ENCODE results near the gene PLEKHM3.

DNA sequence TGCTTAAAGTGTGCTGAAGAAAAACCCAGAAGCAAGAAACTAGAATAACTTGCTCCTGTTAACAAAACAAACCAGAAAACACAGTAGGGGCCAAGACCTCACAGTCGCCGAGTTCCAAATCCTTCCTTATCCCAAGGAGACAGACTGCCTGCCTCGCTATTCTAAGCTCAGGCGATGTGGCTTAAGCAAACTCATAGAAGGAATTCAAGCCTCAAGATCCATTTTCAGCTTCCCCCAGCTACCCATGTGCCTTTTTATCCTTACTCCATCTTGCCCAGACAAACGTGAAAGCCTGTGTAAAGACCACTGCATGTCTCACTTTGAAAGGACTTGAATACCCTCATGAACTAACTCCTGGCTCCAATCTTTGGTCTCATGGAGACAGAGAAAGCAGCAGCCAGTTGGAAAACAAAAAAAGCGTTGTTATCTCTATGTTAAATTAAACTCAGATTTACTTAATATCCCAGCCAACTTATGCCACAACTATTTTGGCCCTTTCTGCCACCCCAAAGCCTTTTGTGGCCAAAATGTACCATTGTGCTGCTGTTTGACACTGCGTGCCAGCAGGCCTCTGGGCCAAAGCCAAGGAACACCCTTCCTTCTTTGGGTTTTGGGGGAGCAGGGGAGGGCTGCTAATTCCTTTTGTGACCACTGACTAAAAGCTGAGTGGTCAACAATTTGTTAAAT, 132.5 kb downstream of the PLEKHM3 start:
- TF ChIP-seq YY1 (IDR thresholded peaks at IDR 0.05; ENCODE audit: insufficient read depth, insufficient read length) (no peak), SUZ12 (IDR thresholded peaks at IDR 0.05; ENCODE audit: extremely low read depth, insufficient read depth, insufficient read length) (no peak), ZNF274 (IDR thresholded peaks at IDR 0.05; ENCODE audit: low read depth, low read length) (no peak)
